DMS153 treated with DMSO at 0.1 percent for 48 hours (cell line): ENCODE results near the gene ASIC4.

Experiments
- DNase-seq: peaks from one replicate; lab custom pipeline; 2025; ENCODE audit not compliant: unreplicated experiment; lab: John Stamatoyannopoulos, UW

ASIC4 gene, protein sequence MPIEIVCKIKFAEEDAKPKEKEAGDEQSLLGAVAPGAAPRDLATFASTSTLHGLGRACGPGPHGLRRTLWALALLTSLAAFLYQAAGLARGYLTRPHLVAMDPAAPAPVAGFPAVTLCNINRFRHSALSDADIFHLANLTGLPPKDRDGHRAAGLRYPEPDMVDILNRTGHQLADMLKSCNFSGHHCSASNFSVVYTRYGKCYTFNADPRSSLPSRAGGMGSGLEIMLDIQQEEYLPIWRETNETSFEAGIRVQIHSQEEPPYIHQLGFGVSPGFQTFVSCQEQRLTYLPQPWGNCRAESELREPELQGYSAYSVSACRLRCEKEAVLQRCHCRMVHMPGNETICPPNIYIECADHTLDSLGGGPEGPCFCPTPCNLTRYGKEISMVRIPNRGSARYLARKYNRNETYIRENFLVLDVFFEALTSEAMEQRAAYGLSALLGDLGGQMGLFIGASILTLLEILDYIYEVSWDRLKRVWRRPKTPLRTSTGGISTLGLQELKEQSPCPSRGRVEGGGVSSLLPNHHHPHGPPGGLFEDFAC

DNA sequence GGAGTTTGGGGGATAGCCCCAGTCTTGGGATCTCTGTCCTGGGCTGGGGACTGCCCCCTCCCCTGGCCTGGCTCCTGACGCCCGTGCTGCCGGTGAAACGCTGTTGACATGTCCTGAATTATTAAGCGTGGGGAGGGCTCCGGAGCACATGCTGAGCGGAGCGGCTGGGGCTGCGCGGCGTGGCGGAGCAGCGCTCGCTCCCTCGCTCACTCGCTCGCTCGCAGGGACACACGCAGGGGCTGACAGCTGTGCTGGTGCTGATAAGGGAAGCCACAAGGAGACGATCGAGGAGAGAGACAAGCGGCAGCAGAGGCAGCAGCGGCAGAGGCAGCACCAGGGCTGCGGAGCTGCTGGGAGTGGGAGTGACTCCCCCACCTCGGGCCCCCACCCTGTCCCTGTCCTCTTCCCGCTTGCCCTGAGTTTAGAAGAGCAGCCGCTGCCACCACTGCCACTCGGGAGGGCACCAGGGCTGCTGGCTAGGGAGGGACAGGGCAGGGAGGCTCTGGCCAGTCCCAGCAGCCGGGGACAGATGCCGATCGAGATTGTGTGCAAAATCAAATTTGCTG, at the start of gene ASIC4:
Gene ASIC4, plus strand, starts transcription at position 287 of the 566 bp plus-strand sequence. Its CDS starts 243 bp downstream, at position 530.
- no peak for DNase-seq

DNA sequence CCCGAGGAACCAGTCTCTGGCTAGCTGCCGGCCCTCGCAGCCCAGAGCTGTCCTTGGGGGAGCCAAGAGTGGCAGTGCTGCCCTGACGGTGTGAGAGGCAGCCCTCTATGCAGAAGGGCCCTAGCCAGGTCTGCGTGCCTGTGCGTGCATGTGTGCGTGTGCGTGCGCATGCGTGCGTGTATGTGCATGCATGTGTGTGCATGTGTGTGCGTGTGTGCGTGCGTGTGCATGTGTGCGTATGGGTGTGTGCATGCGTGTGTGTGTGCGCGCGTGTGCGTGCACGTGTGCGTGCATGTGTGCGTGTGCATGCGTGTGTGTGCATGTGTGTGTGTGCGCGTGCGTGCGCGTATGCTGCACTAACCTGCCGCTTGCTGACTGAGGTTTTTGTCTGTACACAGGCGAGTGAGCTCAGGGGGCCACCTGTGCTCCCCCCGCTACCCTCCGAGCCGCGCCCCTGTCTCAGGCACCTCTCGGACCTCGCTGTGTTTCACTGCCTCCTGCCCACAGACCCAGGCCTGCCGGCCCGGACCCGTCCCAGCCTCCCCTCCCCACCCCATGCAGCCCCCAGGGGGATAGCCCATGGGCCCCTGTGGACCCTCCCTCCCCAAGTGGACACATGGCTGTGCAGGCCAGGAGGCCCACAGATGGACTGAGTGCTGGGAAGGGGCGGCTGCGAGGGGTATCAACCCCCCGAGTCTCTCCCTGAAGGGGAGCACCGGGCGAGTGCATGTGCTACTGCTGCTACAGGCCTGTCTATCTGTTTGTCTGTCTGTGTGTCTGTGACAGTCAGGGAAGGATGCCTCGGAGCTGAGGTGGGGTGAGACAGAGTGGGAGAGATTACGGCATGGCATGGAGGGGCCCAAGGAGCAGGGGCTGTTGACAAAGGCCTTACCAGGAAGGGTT, 48.4 kb upstream of the ASIC4 start:
- DNase-seq, result no peak

- DNase-seq, result no peak
Observed at GRCh38 chr2:219466816-219467735, 47.2 kb upstream of the ASIC4 start.

DNA sequence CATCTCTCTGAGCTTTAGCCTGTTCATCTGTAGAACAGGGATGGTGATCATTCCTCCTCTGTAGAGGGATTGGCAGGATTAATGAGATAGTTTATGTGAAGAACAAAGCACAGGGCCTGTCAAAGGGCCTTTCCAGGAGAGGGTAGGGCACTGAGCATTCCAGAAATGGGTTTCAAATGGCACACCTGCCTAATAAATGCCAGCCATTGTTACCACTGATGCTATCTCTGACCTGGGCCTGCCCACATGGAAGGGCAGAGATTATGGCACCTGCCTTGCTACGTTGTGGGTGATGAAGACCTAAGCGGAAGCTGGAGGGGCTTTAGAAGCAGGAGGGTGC, 46.6 kb upstream of the ASIC4 start:
- DNase-seq, result peak; percentile 64

DNA sequence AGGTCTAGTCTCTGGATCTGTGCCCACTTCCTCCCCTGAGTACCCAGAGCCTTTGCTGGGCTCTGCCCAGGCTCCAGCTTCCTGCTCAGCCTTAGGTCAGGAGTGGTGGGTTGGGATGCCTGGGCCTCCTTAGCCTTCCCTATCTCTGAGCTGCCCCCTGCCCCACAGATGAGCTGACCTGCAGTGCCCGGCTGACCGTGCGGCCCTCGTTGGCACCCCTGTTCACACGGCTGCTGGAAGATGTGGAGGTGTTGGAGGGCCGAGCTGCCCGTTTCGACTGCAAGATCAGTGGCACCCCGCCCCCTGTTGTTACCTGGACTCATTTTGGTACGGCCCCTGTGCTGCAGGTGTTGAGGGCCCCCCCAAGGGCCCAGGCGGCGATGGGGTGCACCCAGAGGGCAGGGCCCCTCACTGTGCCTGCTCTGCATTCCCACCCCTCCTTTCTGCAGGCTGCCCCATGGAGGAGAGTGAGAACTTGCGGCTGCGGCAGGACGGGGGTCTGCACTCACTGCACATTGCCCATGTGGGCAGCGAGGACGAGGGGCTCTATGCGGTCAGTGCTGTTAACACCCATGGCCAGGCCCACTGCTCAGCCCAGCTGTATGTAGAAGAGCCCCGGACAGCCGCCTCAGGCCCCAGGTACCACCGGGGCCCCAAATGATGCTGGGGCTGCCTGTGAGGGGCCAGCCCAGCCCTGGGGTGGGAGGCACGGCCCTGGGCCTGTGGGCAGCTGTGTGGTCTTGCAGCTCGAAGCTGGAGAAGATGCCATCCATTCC, 45.7 kb upstream of the ASIC4 start:
- no peak for DNase-seq

- no peak for DNase-seq
Observed at GRCh38 chr2:219469186-219469724, 45.0 kb upstream of the ASIC4 start.

- no peak for DNase-seq
Observed at GRCh38 chr2:219470429-219470828, 43.9 kb upstream of the ASIC4 start.

- no peak for DNase-seq
Observed at GRCh38 chr2:219471476-219472371, 42.6 kb upstream of the ASIC4 start.

DNA sequence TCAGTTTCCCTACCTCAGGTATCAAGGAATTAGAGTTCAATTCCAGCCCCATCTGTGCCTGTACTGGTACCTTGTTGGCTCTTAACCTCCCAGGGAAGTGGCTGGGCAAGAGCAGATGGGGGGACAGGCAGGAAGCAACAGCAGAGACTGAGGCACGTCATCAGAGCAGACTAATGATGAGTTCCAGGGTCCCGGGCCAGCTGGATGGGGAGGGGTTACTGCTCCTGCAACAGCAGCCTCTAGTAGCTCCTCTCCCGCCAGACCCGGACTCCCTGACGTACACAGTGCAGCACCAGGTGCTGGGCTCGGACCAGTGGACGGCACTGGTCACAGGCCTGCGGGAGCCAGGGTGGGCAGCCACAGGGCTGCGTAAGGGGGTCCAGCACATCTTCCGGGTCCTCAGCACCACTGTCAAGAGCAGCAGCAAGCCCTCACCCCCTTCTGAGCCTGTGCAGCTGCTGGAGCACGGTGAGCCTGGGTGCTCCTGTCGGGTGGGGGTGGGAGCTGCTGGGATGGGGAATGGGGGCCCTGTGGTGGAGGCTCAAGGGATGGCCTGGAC, 41.6 kb upstream of the ASIC4 start:
- DNase-seq, result no peak

GRCh38 chr2:219473511-219473910, 40.8 kb upstream of the ASIC4 start:
- DNase-seq, result no peak

- DNase-seq, result no peak
Observed at GRCh38 chr2:219474285-219475060, 39.8 kb upstream of the ASIC4 start.

DNA sequence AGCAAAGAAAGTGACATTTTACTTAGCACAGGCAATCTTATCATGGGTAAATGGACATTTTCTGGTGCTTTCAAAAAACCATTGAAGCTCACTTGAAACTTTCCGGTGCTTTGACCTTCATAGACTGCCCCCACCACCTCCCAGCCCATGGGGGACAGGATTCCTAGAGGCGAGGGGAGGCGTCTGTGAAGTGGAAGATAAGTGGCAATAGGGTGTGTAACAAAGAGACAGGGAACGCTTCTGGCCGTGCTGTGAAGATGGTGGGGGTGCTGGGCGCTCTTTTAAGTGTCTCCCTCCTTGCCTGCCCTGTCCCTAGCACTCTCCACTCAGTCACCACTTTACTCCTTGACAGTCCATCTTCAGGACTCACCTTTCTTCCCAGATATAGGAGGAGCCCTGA, 39.0 kb upstream of the ASIC4 start:
- DNase-seq, result no peak

- peak; percentile 52 for DNase-seq
Observed at GRCh38 chr2:219475697-219476651, 38.3 kb upstream of the ASIC4 start.

DNA sequence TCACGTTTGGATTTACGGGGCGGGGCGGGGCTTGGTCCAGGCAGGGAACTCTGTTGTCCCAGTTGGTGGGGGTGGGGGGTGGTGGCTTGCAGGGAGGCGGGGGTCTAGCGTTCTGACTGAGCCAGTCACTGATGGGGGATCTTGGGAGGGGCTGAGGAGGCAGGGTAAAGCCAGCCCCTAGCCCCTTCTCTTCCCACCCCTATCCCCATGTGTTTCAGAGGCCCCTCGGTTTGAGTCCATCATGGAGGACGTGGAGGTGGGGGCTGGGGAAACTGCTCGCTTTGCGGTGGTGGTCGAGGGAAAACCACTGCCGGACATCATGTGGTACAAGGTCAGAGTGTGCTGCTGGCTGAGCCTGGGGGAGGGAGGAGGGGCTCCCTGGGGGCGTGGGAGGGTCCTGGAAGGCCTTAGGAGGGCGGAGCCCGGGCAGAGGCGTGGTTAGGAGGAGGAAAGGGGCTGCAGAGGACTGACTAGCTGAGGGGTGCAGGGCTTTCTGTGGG, 37.6 kb upstream of the ASIC4 start:
- DNase-seq, result no peak

GRCh38 chr2:219477179-219477578, 37.1 kb upstream of the ASIC4 start:
- no peak for DNase-seq

DNA sequence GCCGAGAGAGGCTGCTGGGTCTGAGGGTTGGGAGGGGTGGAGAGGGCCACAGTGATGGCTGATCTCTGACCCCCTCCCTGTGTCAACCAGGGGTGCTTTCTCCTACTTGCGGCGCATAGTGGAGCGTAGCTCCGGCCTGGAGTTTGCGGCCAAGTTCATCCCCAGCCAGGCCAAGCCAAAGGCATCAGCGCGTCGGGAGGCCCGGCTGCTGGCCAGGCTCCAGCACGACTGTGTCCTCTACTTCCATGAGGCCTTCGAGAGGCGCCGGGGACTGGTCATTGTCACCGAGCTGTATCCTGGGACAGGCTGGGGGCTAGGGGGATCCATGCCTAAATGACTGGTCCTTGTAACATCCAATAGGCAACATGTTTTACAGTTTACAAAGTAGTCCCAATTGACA, 36.5 kb upstream of the ASIC4 start:
- DNase-seq, result no peak
